Muscle layer of colon (tissue), 2 donors: ENCODE results near the gene PRPF40B.

Source experiments
- H3K27ac ChIP-seq: one replicate; pipeline ENCODE4 v1.7.0; 2013; ENCODE audit warnings: low read depth, mild to moderate bottlenecking, low read length, moderate library complexity
- H3K27me3 ChIP-seq, 2 donors: one replicate each; pipeline ENCODE4 v1.7.0; 2013; ENCODE audit warnings: low read length in 2 of 2, mild to moderate bottlenecking in 2 of 2; ENCODE audit not compliant: insufficient read depth in 2 of 2, control insufficient read depth in 1 of 2
- H3K36me3 ChIP-seq: one replicate; pipeline ENCODE4 v1.7.0; 2013; ENCODE audit warnings: mild to moderate bottlenecking, low read length; ENCODE audit not compliant: insufficient read depth
- H3K4me1 ChIP-seq: one replicate; pipeline ENCODE4 v1.7.0; 2013; ENCODE audit warnings: mild to moderate bottlenecking, low read length; ENCODE audit not compliant: insufficient read depth
- H3K4me3 ChIP-seq, 2 donors: one replicate each; pipeline ENCODE4 v1.7.0; 2013; ENCODE audit warnings: low read length in 2 of 2, low read depth in 1 of 2, mild to moderate bottlenecking in 1 of 2, moderate library complexity in 1 of 2
- H3K9ac ChIP-seq: one replicate; pipeline ENCODE4 v1.7.0; 2013; ENCODE audit warnings: low read length
- H3K9me3 ChIP-seq: one replicate; pipeline ENCODE4 v1.7.0; 2013; ENCODE audit warnings: mild to moderate bottlenecking, low read length
- donor health status: abdominal sarcoma.
- donor health status: Adenocarcinoma of cecum.

Gene PRPF40B

GRCh38 chr12:49664591-49665239 lies 41.4 kb downstream of the PRPF40B start:
- H3K9ac ChIP-seq = no peak overlapping the region
- H3K4me3 ChIP-seq = no peak overlapping the region
- H3K9me3 ChIP-seq = no peaks in the 10 kb centered on the region
- peaks cover 3% of the 10 kb centered on the region for H3K36me3 ChIP-seq
- H3K27ac ChIP-seq = no peak overlapping the region
- H3K27me3 ChIP-seq = no peaks in the 10 kb centered on the region
- peaks cover 17% of the 10 kb centered on the region for H3K4me1 ChIP-seq

GRCh38 chr12:49665384-49665783 lies 42.0 kb downstream of the PRPF40B start:
- Histone ChIP-seq H3K36me3 (peaks cover 3% of the 10 kb centered on the region), H3K27ac (no peak overlapping the region), H3K4me3 (no peak overlapping the region), H3K27me3 (no peaks in the 10 kb centered on the region), H3K4me1 (peaks cover 19% of the 10 kb centered on the region), H3K9ac (no peak overlapping the region), H3K9me3 (no peaks in the 10 kb centered on the region)

GRCh38 chr12:49666176-49666575 lies 42.8 kb downstream of the PRPF40B start:
- Histone ChIP-seq H3K4me1 (peaks cover 26% of the 10 kb centered on the region), H3K9ac (no peak overlapping the region), H3K27me3 (no peaks in the 10 kb centered on the region), H3K36me3 (no peaks in the 10 kb centered on the region), H3K27ac (no peak overlapping the region), H3K4me3 (no peak overlapping the region), H3K9me3 (no peaks in the 10 kb centered on the region)

GRCh38 chr12:49667325-49668090 lies 44.1 kb downstream of the PRPF40B start:
- no peaks in the 10 kb centered on the region for H3K9me3 ChIP-seq
- H3K4me3 ChIP-seq = no peak overlapping the region
- no peaks in the 10 kb centered on the region for H3K27me3 ChIP-seq
- H3K4me1 ChIP-seq = peaks cover 36% of the 10 kb centered on the region
- H3K27ac ChIP-seq = no peak overlapping the region
- no peak overlapping the region for H3K9ac ChIP-seq
- no peaks in the 10 kb centered on the region for H3K36me3 ChIP-seq

GRCh38 chr12:49669796-49670195 lies 46.4 kb downstream of the PRPF40B start:
- Histone ChIP-seq H3K27me3 (no peaks in the 10 kb centered on the region), H3K27ac (no peak overlapping the region), H3K4me1 (peaks cover 44% of the 10 kb centered on the region)

GRCh38 chr12:49671031-49671765 lies 47.8 kb downstream of the PRPF40B start:
- no peak overlapping the region for H3K27ac ChIP-seq
- no peak overlapping the region for H3K4me3 ChIP-seq
- H3K9ac ChIP-seq = no peak overlapping the region
- H3K4me1 ChIP-seq = peaks cover 51% of the 10 kb centered on the region
- H3K9me3 ChIP-seq = no peaks in the 10 kb centered on the region
- no peaks in the 10 kb centered on the region for H3K36me3 ChIP-seq
- H3K27me3 ChIP-seq = no peaks in the 10 kb centered on the region

More at GRCh38 chr12:49669796-49670195, 46.4 kb downstream of the PRPF40B start:
- Histone ChIP-seq H3K9me3 (no peaks in the 10 kb centered on the region), H3K36me3 (no peaks in the 10 kb centered on the region), H3K4me3 (no peak overlapping the region), H3K9ac (no peak overlapping the region)

GRCh38 chr12:49672301-49673217 lies 49.2 kb downstream of the PRPF40B start:
- peak overlapping the region in 1 of 2 donors; percentile 31 for H3K4me3 ChIP-seq
- H3K27me3 ChIP-seq = no peaks in the 10 kb centered on the region
- peak overlapping the region; percentile 23 for H3K9ac ChIP-seq
- H3K36me3 ChIP-seq = no peaks in the 10 kb centered on the region
- H3K27ac ChIP-seq = peak overlapping the region; percentile 95
- H3K9me3 ChIP-seq = no peaks in the 10 kb centered on the region
- peaks cover 51% of the 10 kb centered on the region for H3K4me1 ChIP-seq

GRCh38 chr12:49673446-49674317 lies 50.3 kb downstream of the PRPF40B start:
- Histone ChIP-seq H3K4me3 (peak overlapping the region in 1 of 2 donors; percentile 31), H3K4me1 (peaks cover 51% of the 10 kb centered on the region), H3K9ac (peak overlapping the region; percentile 23)

GRCh38 chr12:49674318-49674981 lies 51.1 kb downstream of the PRPF40B start:
- H3K9me3 ChIP-seq = no peaks in the 10 kb centered on the region
- peaks cover 51% of the 10 kb centered on the region for H3K4me1 ChIP-seq
- peak overlapping the region; percentile 22 for H3K9ac ChIP-seq
- H3K36me3 ChIP-seq = no peaks in the 10 kb centered on the region
- H3K27ac ChIP-seq = peak overlapping the region; percentile 95
- no peaks in the 10 kb centered on the region for H3K27me3 ChIP-seq
- H3K4me3 ChIP-seq = peak overlapping the region in 1 of 2 donors; percentile 22

More at GRCh38 chr12:49673446-49674317, 50.3 kb downstream of the PRPF40B start:
- Histone ChIP-seq H3K27me3 (no peaks in the 10 kb centered on the region), H3K9me3 (no peaks in the 10 kb centered on the region), H3K27ac (peak overlapping the region; percentile 95), H3K36me3 (no peaks in the 10 kb centered on the region)

- Histone ChIP-seq H3K4me3 (no peak overlapping the region), H3K9me3 (no peaks in the 10 kb centered on the region), H3K9ac (no peak overlapping the region), H3K4me1 (peaks cover 51% of the 10 kb centered on the region), H3K36me3 (no peaks in the 10 kb centered on the region), H3K27me3 (no peaks in the 10 kb centered on the region), H3K27ac (peak overlapping the region; percentile 46)
Observed at GRCh38 chr12:49675137-49675536, 51.8 kb downstream of the PRPF40B start.
